ENCODE data around the gene GON4L. TPM values are rescaled to one million over a fixed set of nuclear protein-coding genes. Genes with fewer than 3 reads are reported as not detected.
"Not testable (repeated sequence)": the region's sequence is repeated elsewhere in the genome, so short reads cannot be mapped to it uniquely, and the experiment has no call there.

Gene GON4L
- total RNA-seq, 1 experiment from 2014 or later: 31.2 TPM

DNA sequence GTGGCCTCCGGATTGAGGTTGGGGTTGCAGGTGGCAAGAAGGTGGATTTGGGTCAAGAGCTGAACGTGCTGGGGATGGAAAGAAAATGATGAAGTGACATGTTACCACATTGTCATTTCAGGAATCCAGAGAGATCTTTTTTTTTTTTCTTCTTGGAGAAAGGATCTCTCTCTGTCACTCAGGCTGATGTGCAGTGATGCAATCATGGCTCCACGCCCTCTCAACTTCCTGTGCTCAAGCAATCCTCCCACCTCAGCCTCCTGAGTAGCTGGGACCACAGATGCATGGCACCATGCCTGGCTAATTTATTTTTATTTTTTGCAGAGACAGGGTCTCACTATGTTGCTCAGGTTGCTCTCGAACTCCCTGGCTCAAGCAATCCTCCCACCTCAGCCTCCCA lies 80.6 kb downstream of the GON4L start:
- ChIA-PET CTCF (no interaction called here), POLR2A (ENCODE audit: unreplicated experiment) (no interaction called here)
- Histone ChIP-seq H3K9me3 (ENCODE audit: low read length) (no peaks in the 10 kb centered on the region), H3K9ac (ENCODE audit: low read length) (no peak overlapping the region), H3K79me2 (ENCODE audit: low read length) (no peaks in the 10 kb centered on the region), H3K27ac (ENCODE audit: low read length) (peak overlapping the region; percentile 25), H4K20me1 (ENCODE audit: low read length) (no peaks in the 10 kb centered on the region), H3K27me3 (ENCODE audit: low read length) (no peaks in the 10 kb centered on the region), H3K9me2 (replicated peaks; ENCODE audit: low read length) (no peaks in the 10 kb centered on the region), H2AFZ (ENCODE audit: low read length) (no peak overlapping the region), H3K4me3 (ENCODE audit: low read length) (no peak overlapping the region), H3K4me2 (ENCODE audit: low read length) (no peak overlapping the region), H3K36me3 (ENCODE audit: low read depth, low read length) (peaks cover 38% of the 10 kb centered on the region), H3F3A (ENCODE audit: low read length, unreplicated experiment) (no peaks in the 10 kb centered on the region), H3K4me1 (ENCODE audit: insufficient read depth, low read length) (peaks cover 23% of the 10 kb centered on the region)
- 0 out of 2 replicates have a peak, but pooled peaks have one; percentile 16 for ATAC-seq
- DNase-seq: peak; percentile 58
- TF ChIP-seq CTCF (conservative IDR thresholded peaks at IDR 0.05; ENCODE audit: low read depth, low read length) (no peak), EZH2phosphoT487 (IDR thresholded peaks at IDR 0.05; ENCODE audit: borderline replicate concordance, low read length) (no peak), EZH2 (IDR thresholded peaks at IDR 0.05; ENCODE audit: low read length, unreplicated experiment) (no peak)
- intact Hi-C loops (cut with micrococcal nuclease): no loop called here
- no TSS peak for BruUV-seq (replicated peaks)

- Histone ChIP-seq H3K27ac (ENCODE audit: low read length) (peak overlapping the region; percentile 75), H3K4me3 (ENCODE audit: low read length) (no peak overlapping the region), H3K9me2 (replicated peaks; ENCODE audit: low read length) (no peaks in the 10 kb centered on the region), H3F3A (ENCODE audit: low read length, unreplicated experiment) (no peaks in the 10 kb centered on the region), H3K9me3 (ENCODE audit: low read length) (no peaks in the 10 kb centered on the region), H3K27me3 (ENCODE audit: low read length) (no peaks in the 10 kb centered on the region), H3K4me2 (ENCODE audit: low read length) (peak overlapping the region; percentile 17), H3K36me3 (ENCODE audit: low read depth, low read length) (peaks cover 44% of the 10 kb centered on the region), H3K9ac (ENCODE audit: low read length) (peak overlapping the region; percentile 48), H3K79me2 (ENCODE audit: low read length) (no peaks in the 10 kb centered on the region), H3K4me1 (ENCODE audit: insufficient read depth, low read length) (peaks cover 23% of the 10 kb centered on the region), H4K20me1 (ENCODE audit: low read length) (no peaks in the 10 kb centered on the region), H2AFZ (ENCODE audit: low read length) (no peak overlapping the region)
- POLR2A ChIA-PET (ENCODE audit: unreplicated experiment): no interaction called here
- DNase-seq: peak; percentile 68
- intact Hi-C loops (cut with micrococcal nuclease): no loop called here
- TF ChIP-seq EZH2 (IDR thresholded peaks at IDR 0.05; ENCODE audit: low read length, unreplicated experiment) (no peak), EZH2phosphoT487 (IDR thresholded peaks at IDR 0.05; ENCODE audit: borderline replicate concordance, low read length) (no peak), CTCF (conservative IDR thresholded peaks at IDR 0.05; ENCODE audit: low read depth, low read length) (no peak)
- peak; percentile 81 for ATAC-seq
- BruUV-seq (replicated peaks): no TSS peak
- CTCF ChIA-PET: interaction anchor here (0.7 kb wide), 1 partner anchor 28 kb away, joined by 3 read pairs; no protein-coding TSS in a partner anchor
Observed at GRCh38 chr1:155773221-155773620, 83.8 kb downstream of the GON4L start.

DNA sequence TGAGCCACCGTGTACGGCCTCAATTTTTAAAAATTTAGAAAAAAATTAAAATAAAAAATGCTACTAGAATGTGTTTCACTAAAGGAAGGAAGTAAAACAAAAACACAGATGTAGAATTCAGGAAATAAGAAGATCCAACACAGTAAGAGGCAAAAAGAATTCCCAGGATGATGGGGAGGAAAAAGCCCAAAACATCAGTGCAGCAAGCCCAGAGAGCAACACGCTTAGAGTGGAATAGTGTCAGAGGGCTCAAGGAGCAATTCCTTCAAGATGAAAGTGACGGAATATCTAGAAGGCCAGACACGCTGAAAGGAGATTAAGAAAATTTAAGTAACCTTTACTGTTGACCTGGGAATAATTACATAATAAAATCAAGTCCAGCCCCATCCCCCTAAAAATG lies 87.8 kb downstream of the GON4L start:
- Histone ChIP-seq H3K79me2 (ENCODE audit: low read length) (no peaks in the 10 kb centered on the region), H3K36me3 (ENCODE audit: low read depth, low read length) (peaks cover 36% of the 10 kb centered on the region), H3K9me2 (replicated peaks; ENCODE audit: low read length) (no peaks in the 10 kb centered on the region), H3F3A (ENCODE audit: low read length, unreplicated experiment) (peaks cover under 1% of the 10 kb centered on the region), H2AFZ (ENCODE audit: low read length) (no peak overlapping the region), H3K9ac (ENCODE audit: low read length) (no peak overlapping the region), H3K27me3 (ENCODE audit: low read length) (no peaks in the 10 kb centered on the region), H4K20me1 (ENCODE audit: low read length) (no peaks in the 10 kb centered on the region), H3K9me3 (ENCODE audit: low read length) (no peaks in the 10 kb centered on the region), H3K4me2 (ENCODE audit: low read length) (no peak overlapping the region), H3K4me1 (ENCODE audit: insufficient read depth, low read length) (peaks cover 17% of the 10 kb centered on the region), H3K4me3 (ENCODE audit: low read length) (no peak overlapping the region), H3K27ac (ENCODE audit: low read length) (no peak overlapping the region)
- ATAC-seq (no peak), DNase-seq (no peak)
- no TSS peak for BruUV-seq (replicated peaks)
- ChIA-PET POLR2A (ENCODE audit: unreplicated experiment) (no interaction called here), CTCF (no interaction called here)
- no peak for TF ChIP-seq CTCF (conservative IDR thresholded peaks at IDR 0.05; ENCODE audit: low read depth, low read length)
- no peak for TF ChIP-seq EZH2 (IDR thresholded peaks at IDR 0.05; ENCODE audit: low read length, unreplicated experiment)
- no peak for TF ChIP-seq EZH2phosphoT487 (IDR thresholded peaks at IDR 0.05; ENCODE audit: borderline replicate concordance, low read length)
- intact Hi-C loops (cut with micrococcal nuclease): no loop called here

- not testable (repeated sequence) for H3K27ac ChIP-seq (ENCODE audit: low read length)
Observed at GRCh38 chr1:155767399-155767989, 89.5 kb downstream of the GON4L start.

More at GRCh38 chr1:155767399-155767989, 89.5 kb downstream of the GON4L start:
- H3K79me2 ChIP-seq (ENCODE audit: low read length); POLR2A ChIA-PET (ENCODE audit: unreplicated experiment); H4K20me1 ChIP-seq (ENCODE audit: low read length); intact Hi-C loops (cut with micrococcal nuclease); H3K9me2 ChIP-seq (replicated peaks; ENCODE audit: low read length); H3K4me3 ChIP-seq (ENCODE audit: low read length); H2AFZ ChIP-seq (ENCODE audit: low read length); H3K9ac ChIP-seq (ENCODE audit: low read length); H3K9me3 ChIP-seq (ENCODE audit: low read length); CTCF ChIA-PET; DNase-seq; H3K27me3 ChIP-seq (ENCODE audit: low read length); BruUV-seq (replicated peaks); H3K4me2 ChIP-seq (ENCODE audit: low read length); ATAC-seq; H3F3A ChIP-seq (ENCODE audit: low read length, unreplicated experiment): not testable (repeated sequence)
- peaks cover 15% of the 10 kb centered on the region for H3K4me1 ChIP-seq (ENCODE audit: insufficient read depth, low read length)
- H3K36me3 ChIP-seq (ENCODE audit: low read depth, low read length): peaks cover 38% of the 10 kb centered on the region

All from PC-3 (cell line).